ENCODE data around the gene TOPBP1.

DNA sequence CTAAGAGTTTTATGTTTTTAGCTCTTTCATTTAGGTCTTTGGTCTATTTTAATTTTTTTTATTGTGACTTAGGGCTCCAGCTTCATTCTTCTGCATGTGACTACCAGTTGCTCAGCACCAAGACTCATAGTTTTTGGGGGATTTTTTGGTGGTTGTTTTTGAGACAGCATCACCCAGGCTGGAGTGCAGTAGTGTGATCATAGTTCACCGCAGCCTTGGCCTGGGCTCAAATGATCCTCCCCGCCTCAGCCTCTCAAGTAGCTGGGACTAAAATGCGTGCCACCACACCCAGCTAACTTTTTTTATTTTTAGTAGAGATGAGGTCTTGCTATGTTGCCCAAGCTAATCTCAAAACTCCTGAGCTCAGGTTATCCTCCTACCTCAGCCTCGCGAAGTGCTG is 68.9 kb downstream of the TOPBP1 start:
- TF ChIP-seq SMC3 (IDR thresholded peaks at IDR 0.05; ENCODE audit: low read depth, low read length) (no peak), POLR2A (IDR thresholded peaks at IDR 0.05; ENCODE audit: low read depth, low read length) (no peak), CTCF (conservative IDR thresholded peaks at IDR 0.05; ENCODE audit: low read depth, low read length) (no peak), RAD21 (IDR thresholded peaks at IDR 0.05; ENCODE audit: low read length) (no peak), CEBPB (IDR thresholded peaks at IDR 0.05; ENCODE audit: low read depth, low read length) (no peak), RCOR1 (IDR thresholded peaks at IDR 0.05; ENCODE audit: insufficient replicate concordance, low read length) (no peak), CHD1 (IDR thresholded peaks at IDR 0.05; ENCODE audit: low read depth, low read length) (no peak), RFX5 (IDR thresholded peaks at IDR 0.05; ENCODE audit: low read depth, low read length) (no peak), MXI1 (IDR thresholded peaks at IDR 0.05; ENCODE audit: borderline replicate concordance, low read depth, low read length) (no peak), ELK1 (IDR thresholded peaks at IDR 0.05; ENCODE audit: borderline replicate concordance, low read depth, low read length) (no peak), FOS (IDR thresholded peaks at IDR 0.05; ENCODE audit: low read depth, low read length) (no peak), MAZ (IDR thresholded peaks at IDR 0.05; ENCODE audit: borderline replicate concordance, low read depth, low read length) (no peak), MAFK (IDR thresholded peaks at IDR 0.05; ENCODE audit: low read depth, low read length) (no peak)
